Anterior cingulate cortex (tissue), 58 donors: ENCODE results near the gene MROH9.
A peak's percentile ranks its signal among the peaks of the same experiment; 100 is the strongest.

Experiments
- DNase-seq, 58 donors: peaks; one replicate each; lab custom pipeline; 2025; lab: John Stamatoyannopoulos, UW

The MROH9 gene

GRCh38 chr1:171081314-171081753, 146.0 kb downstream of the MROH9 start:
- DNase-seq: peak in 2 of 58 donors; percentile 11 to 27

- DNase-seq: peak in 16 of 58 donors; percentile 0 to 53 (median 8)
These were observed 146.4 kb downstream of the MROH9 start for GRCh38 chr1:171081763-171082201.

DNA sequence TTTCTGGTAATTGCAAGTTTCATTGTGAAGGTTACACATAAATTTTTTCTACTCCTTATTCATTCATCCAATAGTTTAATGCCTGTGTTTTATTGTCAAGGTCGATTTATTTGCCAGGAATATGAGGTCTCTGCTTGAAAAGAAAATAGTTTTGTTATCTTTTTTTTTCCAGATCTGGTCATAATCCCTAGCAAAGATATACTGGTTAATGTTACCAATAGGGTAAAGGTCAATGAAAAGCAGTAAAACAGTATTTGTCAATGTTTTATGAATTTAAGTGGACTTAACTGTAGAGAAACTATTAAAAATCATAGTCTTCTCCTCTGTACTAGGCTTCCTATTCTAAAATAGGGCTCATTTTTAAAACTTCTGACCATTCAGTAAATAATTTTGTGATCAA, 147.3 kb downstream of the MROH9 start:
- no peak for DNase-seq

DNA sequence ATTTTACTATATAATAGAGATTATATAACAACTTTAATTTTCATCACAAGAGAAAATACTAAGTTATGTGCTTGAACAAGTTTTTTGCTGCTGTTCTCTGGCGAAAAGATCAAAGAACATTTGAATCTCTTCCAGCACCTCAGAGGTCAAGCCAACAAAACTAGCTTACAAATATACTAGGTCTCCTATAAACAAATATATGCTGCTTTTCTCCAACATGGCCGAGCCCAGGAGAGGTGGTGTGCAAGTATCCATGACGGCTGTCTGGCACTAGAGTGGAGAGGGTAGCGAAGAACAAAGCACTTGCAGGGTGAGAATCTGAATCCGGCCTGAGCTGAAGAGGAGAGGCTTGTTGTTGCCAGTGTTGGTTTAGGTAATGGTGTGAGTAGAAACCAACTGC, 147.9 kb downstream of the MROH9 start:
- DNase-seq: no peak

DNA sequence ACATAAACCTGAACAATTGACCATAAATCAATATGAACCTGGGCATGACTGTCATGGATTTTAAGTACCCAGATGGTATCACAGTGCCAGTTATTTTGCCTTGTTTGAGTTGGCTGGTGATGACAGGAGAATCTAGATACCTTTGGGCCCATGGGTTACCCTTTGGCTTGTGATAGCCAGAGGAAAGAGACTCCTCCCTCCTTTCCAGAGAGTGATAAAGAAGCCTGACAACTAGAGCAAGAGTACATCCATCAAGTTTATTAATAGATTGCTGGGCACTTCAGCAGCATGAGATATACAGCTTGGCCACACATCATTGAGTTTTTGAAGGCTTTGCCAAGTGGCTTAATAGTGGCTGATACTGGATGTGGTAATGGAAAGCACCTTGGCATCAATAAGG, 148.8 kb downstream of the MROH9 start:
- no peak for DNase-seq

DNA sequence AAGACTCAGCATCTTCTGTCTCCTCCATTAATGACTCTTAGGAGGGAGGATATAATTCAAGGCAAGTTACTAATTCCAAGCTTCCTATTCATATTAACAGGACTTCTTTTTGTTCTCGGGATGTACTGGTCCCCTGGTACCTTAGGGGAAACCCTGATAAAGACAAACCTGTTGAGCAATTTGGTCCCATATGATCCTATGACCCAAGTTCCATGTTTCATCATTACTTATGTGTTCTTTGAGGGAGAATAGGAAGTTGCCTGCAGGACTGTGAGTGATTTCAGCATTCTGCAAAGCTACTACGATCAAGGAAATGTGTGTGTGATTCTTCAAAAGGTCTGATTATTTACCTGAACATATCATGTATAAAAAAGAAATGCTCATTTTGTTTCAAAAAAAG, 149.5 kb downstream of the MROH9 start:
- no peak for DNase-seq

GRCh38 chr1:171087896-171088295, 152.6 kb downstream of the MROH9 start:
- DNase-seq: no peak

DNA sequence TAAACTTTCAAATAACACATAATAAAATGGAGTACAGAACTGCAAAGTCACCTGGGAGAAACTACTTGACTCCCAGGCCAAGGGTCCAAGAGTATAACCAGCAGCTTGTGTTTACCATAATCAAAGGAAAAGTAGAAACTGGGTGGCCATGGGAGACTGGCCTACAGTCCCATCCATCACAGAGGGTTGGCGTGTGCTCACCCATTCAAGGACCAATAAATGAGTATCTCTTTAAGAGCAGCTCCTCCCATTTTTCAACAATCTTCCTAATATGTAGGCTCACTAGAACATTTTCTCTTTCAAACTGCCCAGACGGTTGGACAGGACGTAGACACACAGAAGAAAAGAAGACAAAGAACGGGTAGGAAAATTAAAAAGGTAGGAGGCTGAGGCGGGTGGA, 155.3 kb downstream of the MROH9 start, which contains the start of gene FMO3:
Gene FMO3 (plus strand): TSS at position 302 of the 400 bp plus-strand sequence. CDS start 1,754 bp downstream, outside the sequence.
- no peak for DNase-seq

DNA sequence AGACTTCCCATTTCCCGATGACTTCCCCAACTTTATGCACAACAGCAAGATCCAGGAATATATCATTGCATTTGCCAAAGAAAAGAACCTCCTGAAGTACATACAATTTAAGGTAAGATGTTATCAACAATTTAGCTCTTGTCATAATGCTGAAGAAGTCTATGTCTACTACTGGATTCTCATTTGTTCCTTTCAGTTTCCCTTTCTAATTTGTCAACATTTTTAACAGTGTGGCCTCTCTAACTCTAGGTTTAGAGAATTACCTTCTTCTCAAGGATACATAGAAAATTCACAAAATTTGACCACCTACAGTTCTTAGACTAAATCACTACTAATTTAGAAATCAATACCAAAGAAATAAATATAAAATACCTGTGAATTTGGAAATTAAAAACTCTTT, 168.5 kb downstream of the MROH9 start:
- no peak for DNase-seq

DNA sequence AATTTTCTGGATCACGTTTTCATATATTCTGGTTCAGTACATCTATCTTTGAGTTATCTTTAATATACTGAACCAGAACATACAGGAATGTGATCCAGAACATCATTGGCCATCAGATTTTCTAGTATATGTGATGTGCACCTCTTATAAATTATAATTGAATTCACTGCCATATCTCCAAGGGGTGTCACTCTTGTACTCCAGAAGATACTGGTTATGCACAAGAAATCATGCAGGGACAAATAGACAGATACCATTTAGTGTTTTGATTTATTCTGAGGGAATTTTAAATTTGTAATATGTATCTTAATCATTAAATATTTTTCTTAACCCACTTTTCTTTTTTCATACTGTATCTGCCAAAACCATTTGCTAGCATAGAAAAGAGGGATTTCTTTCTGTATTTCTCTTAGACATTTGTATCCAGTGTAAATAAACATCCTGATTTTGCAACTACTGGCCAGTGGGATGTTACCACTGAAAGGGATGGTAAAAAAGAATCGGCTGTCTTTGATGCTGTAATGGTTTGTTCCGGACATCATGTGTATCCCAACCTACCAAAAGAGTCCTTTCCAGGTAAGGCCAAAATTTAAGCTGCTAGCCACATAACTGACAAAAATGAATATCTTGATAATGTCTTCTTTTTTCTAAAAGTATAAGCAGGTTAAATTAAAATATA, 172.1 kb downstream of the MROH9 start:
- DNase-seq: no peak

GRCh38 chr1:171107969-171108368, 172.6 kb downstream of the MROH9 start:
- DNase-seq: no peak

DNA sequence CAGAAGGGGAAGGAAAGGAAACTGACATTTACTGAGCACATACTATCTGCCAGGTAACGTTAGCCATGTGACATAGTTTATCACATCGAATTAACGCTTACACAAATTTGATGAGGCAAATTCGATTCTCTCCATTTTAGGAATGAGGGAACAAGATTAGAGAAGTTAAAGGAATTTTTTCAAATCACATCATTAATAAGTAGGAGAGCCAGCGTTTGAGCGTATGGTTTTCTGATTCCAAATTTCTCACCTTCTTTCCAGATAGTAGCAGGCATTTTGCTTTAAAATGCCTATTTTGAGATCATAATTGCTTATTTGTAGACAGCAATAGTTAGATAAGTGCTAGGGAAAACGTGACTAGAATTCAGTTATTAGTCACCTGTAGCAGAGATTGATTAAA, 174.6 kb downstream of the MROH9 start:
- DNase-seq: no peak

GRCh38 chr1:171110621-171111326, 175.4 kb downstream of the MROH9 start:
- DNase-seq: no peak

DNA sequence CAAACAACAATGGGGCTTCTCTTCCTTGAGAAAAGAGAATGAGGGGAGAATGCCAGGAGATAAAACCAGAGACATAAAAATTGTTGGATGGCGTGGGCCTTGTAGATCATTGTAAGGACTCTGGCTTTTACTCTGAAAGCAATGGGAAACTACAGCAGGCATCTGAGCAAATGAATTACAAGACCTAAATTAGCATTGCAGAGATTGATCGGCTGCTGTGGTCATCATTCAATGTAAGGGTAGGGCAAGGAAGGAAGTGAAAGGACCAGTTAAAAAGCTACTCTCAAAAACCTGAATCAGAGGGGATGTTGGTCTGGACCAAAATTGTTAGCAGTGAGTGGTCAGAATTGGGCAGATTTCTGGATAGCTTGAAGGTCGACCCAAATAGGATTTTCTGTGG, 176.8 kb downstream of the MROH9 start:
- no peak for DNase-seq

DNA sequence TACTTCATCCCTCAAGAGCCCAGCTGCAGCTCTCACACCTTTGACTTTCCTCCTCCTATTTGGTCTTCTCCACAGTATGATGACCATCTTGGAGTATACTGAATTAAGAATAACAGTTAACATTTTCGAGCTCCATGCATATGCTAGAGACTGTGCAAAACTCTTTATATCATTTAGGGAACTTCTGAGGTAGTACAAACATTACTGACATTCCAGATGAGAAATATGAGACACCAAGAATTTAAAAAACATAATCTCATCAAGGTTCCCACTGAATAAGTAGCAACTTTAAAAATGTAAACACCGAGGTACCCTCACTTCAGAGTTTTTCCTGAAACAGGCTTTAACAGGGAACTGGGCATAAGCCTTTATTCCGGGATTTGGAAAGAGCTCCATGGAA, 178.0 kb downstream of the MROH9 start:
- no peak for DNase-seq
